GM13976 (cell line): ENCODE results near the gene SPRED1.
"Not testable (repeated sequence)": the region's sequence is repeated elsewhere in the genome, so short reads cannot be mapped to it uniquely, and the experiment has no call there.

Experiments
- DNase-seq: peaks from one replicate; pipeline ENCODE4 v3.0.0; 2012; ENCODE audit warnings: low spot score
- CTCF ChIP-seq: IDR thresholded peaks from 2 replicates; pipeline ENCODE4 v1.5.1; 2012; ENCODE audit warnings: borderline replicate concordance, mild to moderate bottlenecking; ENCODE audit not compliant: insufficient read depth; ENCODE audit errors: extremely low read depth, missing control alignments, control extremely low read depth
- in situ Hi-C: fragments of 300-500 bp; cut with MboI; formaldehyde crosslinking; loops from one replicate; pipeline ENCODE4 v1.12.0; 2022; ENCODE audit warnings: low sequenced_read_pairs, mixed read lengths, inconsistent platforms; ENCODE audit not compliant: unreplicated experiment

Gene SPRED1

GRCh38 chr15:38231436-38231835, 21.2 kb upstream of the SPRED1 start:
- TF ChIP-seq CTCF, result no peak
- in situ Hi-C loops, result no loop called here
- no peak for DNase-seq

GRCh38 chr15:38237021-38237420, 15.6 kb upstream of the SPRED1 start:
- in situ Hi-C loops, DNase-seq: not testable (repeated sequence)

GRCh38 chr15:38238311-38238710, 14.3 kb upstream of the SPRED1 start:
- no peak for TF ChIP-seq CTCF
- in situ Hi-C loops, result no loop called here
- DNase-seq, result no peak

- peak; percentile 29 for DNase-seq
- no peak for TF ChIP-seq CTCF
- in situ Hi-C loops, result no loop called here
Measured at GRCh38 chr15:38242055-38242454, 10.6 kb upstream of the SPRED1 start.

- DNase-seq, result no peak
- TF ChIP-seq CTCF, result no peak
- in situ Hi-C loops, result no loop called here
Measured at GRCh38 chr15:38243278-38244055, 9.2 kb upstream of the SPRED1 start.

GRCh38 chr15:38247336-38247735, 5.3 kb upstream of the SPRED1 start:
- in situ Hi-C loops, result no loop called here
- no peak for DNase-seq
- TF ChIP-seq CTCF, result no peak

GRCh38 chr15:38253351-38253781, 730 bp downstream of the SPRED1 start:
- TF ChIP-seq CTCF, result no peak
- no peak for DNase-seq
- in situ Hi-C loops, result no loop called here
